ENCODE data around the gene C9orf40.

The C9orf40 gene

GRCh38 chr9:74979844-74980243 lies 27.1 kb upstream of the C9orf40 start:
- Histone ChIP-seq H3K27me3 (replicated peaks; ENCODE audit: control insufficient read depth, insufficient read depth, low read length) (no peaks in the 10 kb centered on the region), H3K36me3 (ENCODE audit: control insufficient read depth, insufficient read depth, low read length) (no peaks in the 10 kb centered on the region; the same call in 1 of the 2 replicates), H3K4me3 (replicated peaks; ENCODE audit: low read depth, low read length) (no peak overlapping the region)
- no peak for TF ChIP-seq CTCF (IDR thresholded peaks at IDR 0.05; ENCODE audit: insufficient read depth, low read length, poor library complexity, severe bottlenecking)
- no peak for DNase-seq (ENCODE audit: extremely low read depth, insufficient read length)

GRCh38 chr9:74977287-74977686 lies 24.6 kb upstream of the C9orf40 start:
- Histone ChIP-seq H3K4me3 (replicated peaks; ENCODE audit: low read depth, low read length) (no peak overlapping the region), H3K36me3 (ENCODE audit: control insufficient read depth, insufficient read depth, low read length) (no peaks in the 10 kb centered on the region; the same call in 1 of the 2 replicates), H3K27me3 (replicated peaks; ENCODE audit: control insufficient read depth, insufficient read depth, low read length) (no peaks in the 10 kb centered on the region)
- DNase-seq (ENCODE audit: extremely low read depth, insufficient read length): no peak
- no peak for TF ChIP-seq CTCF (IDR thresholded peaks at IDR 0.05; ENCODE audit: insufficient read depth, low read length, poor library complexity, severe bottlenecking)

- no peak for TF ChIP-seq CTCF (IDR thresholded peaks at IDR 0.05; ENCODE audit: insufficient read depth, low read length, poor library complexity, severe bottlenecking)
- H3K36me3 ChIP-seq (ENCODE audit: control insufficient read depth, insufficient read depth, low read length): no peaks in the 10 kb centered on the region; the same call in 1 of the 2 replicates
- no peaks in the 10 kb centered on the region for H3K27me3 ChIP-seq (replicated peaks; ENCODE audit: control insufficient read depth, insufficient read depth, low read length)
- no peak overlapping the region for H3K4me3 ChIP-seq (replicated peaks; ENCODE audit: low read depth, low read length)
- DNase-seq (ENCODE audit: extremely low read depth, insufficient read length): no peak
These were observed 22.8 kb upstream of the C9orf40 start for GRCh38 chr9:74975538-74975937.

GRCh38 chr9:74974558-74974957 lies 21.8 kb upstream of the C9orf40 start:
- H3K36me3 ChIP-seq (ENCODE audit: control insufficient read depth, insufficient read depth, low read length): no peaks in the 10 kb centered on the region; the same call in 1 of the 2 replicates
- no peak for TF ChIP-seq CTCF (IDR thresholded peaks at IDR 0.05; ENCODE audit: insufficient read depth, low read length, poor library complexity, severe bottlenecking)
- no peak for DNase-seq (ENCODE audit: extremely low read depth, insufficient read length)
- H3K27me3 ChIP-seq (replicated peaks; ENCODE audit: control insufficient read depth, insufficient read depth, low read length): no peaks in the 10 kb centered on the region
- H3K4me3 ChIP-seq (replicated peaks; ENCODE audit: low read depth, low read length): no peak overlapping the region

GRCh38 chr9:74973714-74974113 lies 21.0 kb upstream of the C9orf40 start:
- H3K36me3 ChIP-seq (ENCODE audit: control insufficient read depth, insufficient read depth, low read length): no peaks in the 10 kb centered on the region
- no peaks in the 10 kb centered on the region for H3K27me3 ChIP-seq (replicated peaks; ENCODE audit: control insufficient read depth, insufficient read depth, low read length)
- no peak overlapping the region for H3K4me3 ChIP-seq (replicated peaks; ENCODE audit: low read depth, low read length)
- DNase-seq (ENCODE audit: extremely low read depth, insufficient read length): no peak
- no peak for TF ChIP-seq CTCF (IDR thresholded peaks at IDR 0.05; ENCODE audit: insufficient read depth, low read length, poor library complexity, severe bottlenecking)

- Histone ChIP-seq H3K27me3 (replicated peaks; ENCODE audit: control insufficient read depth, insufficient read depth, low read length) (no peaks in the 10 kb centered on the region), H3K36me3 (ENCODE audit: control insufficient read depth, insufficient read depth, low read length) (no peaks in the 10 kb centered on the region), H3K4me3 (replicated peaks; ENCODE audit: low read depth, low read length) (no peak overlapping the region)
- no peak for TF ChIP-seq CTCF (IDR thresholded peaks at IDR 0.05; ENCODE audit: insufficient read depth, low read length, poor library complexity, severe bottlenecking)
- DNase-seq (ENCODE audit: extremely low read depth, insufficient read length): no peak
These were observed 10.3 kb upstream of the C9orf40 start for GRCh38 chr9:74963056-74963455.
